Spleen (tissue), 7 donors: ENCODE measurements around the gene COX4I2.

Experiments
- CTCF ChIP-seq, 11 experiments: fragments of 200-600 bp in 7 of 11; fragments of 450-650 bp in 4 of 11; sonication (generic) in 4 of 11; IDR thresholded peaks in 8 of 11; conservative IDR thresholded peaks in 3 of 11; 1 replicate in 7 of 11; 2 replicates in 4 of 11; pipeline versions ENCODE4 v1.4.0 to v1.8.0; 2016 to 2021; ENCODE audit warnings: antibody characterized with exemption in 11 of 11, inconsistent platforms in 4 of 11, mild to moderate bottlenecking in 1 of 11
- POLR2A ChIP-seq, 3 donors: fragments of 450-650 bp; IDR thresholded peaks; one replicate each; pipeline ENCODE4 v1.5.1; 2017; ENCODE audit warnings: antibody characterized with exemption in 3 of 3, mild to moderate bottlenecking in 1 of 3
- POLR2AphosphoS5 ChIP-seq, 3 donors: sonication (generic); formaldehyde crosslinking; IDR thresholded peaks; one replicate each; pipeline ENCODE4 v1.5.1; 2017; ENCODE audit warnings: antibody characterized with exemption in 3 of 3
- donor health status: DM: no; HTN: no; CAD: no; lungs with moderate emphysema.
- donor health status: DM: no; HTN: no; CAD: no.
- donor health status: DM: no; HTN: no; CAD: no.

GRCh38 chr20:31604567-31605030 is 33.1 kb upstream of the COX4I2 start:
- TF ChIP-seq CTCF (IDR thresholded peaks at IDR 0.05 in 8 of 11, conservative IDR thresholded peaks at IDR 0.05 in 3 of 11) = no peak
- no peak for TF ChIP-seq POLR2AphosphoS5 (IDR thresholded peaks at IDR 0.05)
- no peak for TF ChIP-seq POLR2A (IDR thresholded peaks at IDR 0.05)
